ENCODE data around the gene GALT. TPM values are rescaled to one million over a fixed set of nuclear protein-coding genes. Genes with fewer than 3 reads are reported as not detected.

Gene GALT
- polyA plus RNA-seq, 1 donor = 83.9 TPM

DNA sequence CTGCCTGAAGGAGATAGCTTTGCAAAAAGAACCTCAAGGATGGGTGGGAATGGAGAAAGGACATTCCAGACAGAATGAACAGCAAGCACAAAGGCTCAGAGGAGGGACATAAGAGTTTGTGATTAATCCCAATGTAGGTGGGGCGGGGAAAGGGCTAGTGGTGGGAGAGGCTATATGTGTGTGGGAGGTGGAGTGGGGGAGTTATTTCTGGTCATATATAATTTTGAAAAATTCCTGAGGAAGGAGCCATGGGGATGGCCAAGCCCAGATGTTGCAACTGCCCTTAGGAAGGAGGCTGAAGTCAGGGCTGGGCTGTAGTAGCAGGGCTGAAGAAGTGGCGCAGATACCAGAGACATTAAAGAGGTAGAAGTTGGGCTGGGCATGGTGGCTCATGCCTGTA lies 29.4 kb downstream of the GALT start:
- H3K27ac ChIP-seq (ENCODE audit: low read length) = no peak overlapping the region
- 89% methylated on average over 1 of the region's 2 CpGs for WGBS (ENCODE audit: insufficient coverage, low lambda C conversion rate)
- H3K9me3 ChIP-seq (ENCODE audit: control insufficient read depth, low read depth, low read length) = no peaks in the 10 kb centered on the region
- no peaks in the 10 kb centered on the region for H3K27me3 ChIP-seq (ENCODE audit: control insufficient read depth, insufficient read depth, low read length)
- no peak for DNase-seq
- H3K4me1 ChIP-seq (ENCODE audit: control insufficient read depth, insufficient read depth, low read length) = no peaks in the 10 kb centered on the region
- no peak overlapping the region for H3K4me3 ChIP-seq (ENCODE audit: low read length)
- H3K36me3 ChIP-seq (ENCODE audit: control insufficient read depth, insufficient read depth, low read length) = no peaks in the 10 kb centered on the region

DNA sequence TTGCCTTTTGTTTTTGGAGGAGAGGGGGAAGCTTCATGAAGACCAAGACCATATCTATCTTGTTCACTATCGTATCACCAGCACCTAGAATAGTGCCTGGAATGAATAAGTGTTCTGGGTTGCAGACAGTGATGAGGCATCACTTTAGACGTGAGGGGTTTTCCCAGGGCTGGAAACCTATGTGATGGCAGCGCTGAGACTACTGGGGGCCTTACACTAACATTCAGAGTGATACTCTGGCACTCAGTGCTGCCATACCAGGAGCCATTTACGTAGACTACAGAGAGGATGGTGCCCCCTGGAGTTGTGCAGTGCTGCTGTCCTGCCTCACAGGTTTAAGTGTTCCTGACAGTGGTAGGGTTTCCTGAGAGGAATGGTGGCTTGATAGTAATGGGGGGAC lies 37.7 kb downstream of the GALT start:
- no CpG with 5 or more reads among the region's 4 CpGs for WGBS (ENCODE audit: insufficient coverage, low lambda C conversion rate)
- Histone ChIP-seq H3K4me3 (ENCODE audit: low read length) (no peak overlapping the region), H3K4me1 (ENCODE audit: control insufficient read depth, insufficient read depth, low read length) (no peaks in the 10 kb centered on the region), H3K27ac (ENCODE audit: low read length) (no peak overlapping the region), H3K9me3 (ENCODE audit: control insufficient read depth, low read depth, low read length) (no peaks in the 10 kb centered on the region), H3K27me3 (ENCODE audit: control insufficient read depth, insufficient read depth, low read length) (no peaks in the 10 kb centered on the region), H3K36me3 (ENCODE audit: control insufficient read depth, insufficient read depth, low read length) (no peaks in the 10 kb centered on the region)
- DNase-seq = no peak

DNA sequence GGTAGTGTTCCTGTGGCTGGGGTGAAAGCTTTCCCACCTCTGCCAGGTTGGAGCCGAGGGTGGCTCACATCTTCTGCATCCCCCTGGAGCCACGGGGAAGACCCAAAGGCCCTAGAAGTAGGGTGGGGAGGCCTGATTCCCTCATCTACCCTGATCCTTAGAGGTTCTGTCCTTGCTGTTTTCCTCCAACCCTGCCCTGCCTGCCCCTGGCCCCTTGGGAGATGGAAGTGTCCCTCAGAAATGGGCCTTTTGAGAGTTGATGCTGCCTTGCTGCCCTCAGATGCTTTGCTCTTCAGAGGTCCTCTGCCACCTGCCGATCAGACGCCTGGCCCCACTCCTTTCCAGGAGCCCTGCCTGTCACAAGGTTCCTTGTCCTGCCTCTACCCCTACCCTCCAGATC lies 38.3 kb downstream of the GALT start:
- Histone ChIP-seq H3K36me3 (ENCODE audit: control insufficient read depth, insufficient read depth, low read length) (no peaks in the 10 kb centered on the region), H3K4me1 (ENCODE audit: control insufficient read depth, insufficient read depth, low read length) (no peaks in the 10 kb centered on the region), H3K9me3 (ENCODE audit: control insufficient read depth, low read depth, low read length) (no peaks in the 10 kb centered on the region), H3K27ac (ENCODE audit: low read length) (no peak overlapping the region), H3K27me3 (ENCODE audit: control insufficient read depth, insufficient read depth, low read length) (no peaks in the 10 kb centered on the region), H3K4me3 (ENCODE audit: low read length) (no peak overlapping the region)
- WGBS (ENCODE audit: insufficient coverage, low lambda C conversion rate) = no CpG with 5 or more reads among the region's 4 CpGs
- DNase-seq = no peak

DNA sequence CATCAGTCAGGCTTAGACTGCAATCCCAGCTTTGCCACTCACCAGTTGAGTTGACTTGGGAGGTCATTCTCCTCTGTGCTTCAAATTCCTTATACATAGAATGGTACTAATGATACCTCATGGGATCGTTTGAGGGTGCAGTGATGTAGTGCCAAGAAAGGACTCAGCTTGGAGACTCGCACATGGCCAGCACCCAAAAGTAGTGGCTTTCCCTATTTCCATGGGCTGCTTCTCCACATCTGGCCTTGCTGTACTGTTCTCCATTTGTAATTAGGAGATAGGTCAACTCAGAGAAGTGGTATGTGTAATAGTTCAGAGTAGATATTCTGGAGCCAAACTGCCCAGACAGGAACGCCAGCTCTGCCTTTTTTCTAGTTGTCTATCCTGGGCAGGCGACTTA lies 39.1 kb downstream of the GALT start:
- DNase-seq = no peak
- Histone ChIP-seq H3K27me3 (ENCODE audit: control insufficient read depth, insufficient read depth, low read length) (no peaks in the 10 kb centered on the region), H3K9me3 (ENCODE audit: control insufficient read depth, low read depth, low read length) (no peaks in the 10 kb centered on the region), H3K36me3 (ENCODE audit: control insufficient read depth, insufficient read depth, low read length) (no peaks in the 10 kb centered on the region), H3K27ac (ENCODE audit: low read length) (no peak overlapping the region), H3K4me3 (ENCODE audit: low read length) (no peak overlapping the region), H3K4me1 (ENCODE audit: control insufficient read depth, insufficient read depth, low read length) (no peaks in the 10 kb centered on the region)
- no CpG with 5 or more reads among the region's 4 CpGs for WGBS (ENCODE audit: insufficient coverage, low lambda C conversion rate)

DNA sequence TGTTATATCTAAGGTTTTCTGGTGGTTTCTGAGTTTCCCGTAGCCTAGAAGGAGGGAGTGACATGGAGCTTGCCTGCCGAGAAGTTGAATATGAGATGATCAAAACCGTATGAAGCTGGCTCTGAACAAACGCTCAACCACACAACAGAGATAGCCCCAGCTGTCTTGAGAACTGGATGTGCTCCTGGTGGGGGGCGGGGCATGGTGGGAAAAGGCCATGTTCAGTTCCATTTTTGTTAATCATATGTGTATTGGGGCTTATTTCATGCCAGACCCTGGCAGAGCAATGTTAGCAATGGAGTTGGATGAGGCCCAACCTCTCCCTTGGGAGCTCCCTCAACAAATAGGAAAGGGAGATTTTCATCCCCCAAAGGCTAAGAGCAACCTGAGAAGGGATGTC lies 39.8 kb downstream of the GALT start:
- no peak for DNase-seq
- Histone ChIP-seq H3K9me3 (ENCODE audit: control insufficient read depth, low read depth, low read length) (no peaks in the 10 kb centered on the region), H3K36me3 (ENCODE audit: control insufficient read depth, insufficient read depth, low read length) (no peaks in the 10 kb centered on the region), H3K27ac (ENCODE audit: low read length) (no peak overlapping the region), H3K4me3 (ENCODE audit: low read length) (no peak overlapping the region), H3K4me1 (ENCODE audit: control insufficient read depth, insufficient read depth, low read length) (no peaks in the 10 kb centered on the region), H3K27me3 (ENCODE audit: control insufficient read depth, insufficient read depth, low read length) (no peaks in the 10 kb centered on the region)
- WGBS (ENCODE audit: insufficient coverage, low lambda C conversion rate) = no CpG with 5 or more reads among the region's 5 CpGs

DNA sequence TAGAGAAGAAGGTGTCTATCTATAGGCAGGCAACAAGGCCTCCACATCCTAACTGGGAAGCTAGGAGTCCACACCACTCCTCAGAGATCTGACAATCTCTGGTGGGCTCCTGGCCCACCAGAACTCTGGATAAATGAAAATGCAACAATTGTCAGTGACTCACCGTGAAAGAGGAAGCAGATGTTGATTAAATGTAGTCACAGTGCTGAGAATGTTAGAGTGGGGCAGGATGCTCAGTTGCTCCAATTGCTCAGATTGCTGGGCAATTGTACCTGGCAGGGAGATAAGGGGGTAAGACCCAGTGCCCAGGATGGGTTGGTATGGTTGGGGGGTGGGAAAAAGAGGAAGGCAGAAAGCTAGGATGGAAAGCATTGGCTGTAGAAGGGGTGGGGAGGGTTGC lies 40.3 kb downstream of the GALT start:
- no peak overlapping the region for H3K4me3 ChIP-seq (ENCODE audit: low read length)
- no CpG with 5 or more reads among the region's 1 CpG for WGBS (ENCODE audit: insufficient coverage, low lambda C conversion rate)
- no peaks in the 10 kb centered on the region for H3K36me3 ChIP-seq (ENCODE audit: control insufficient read depth, insufficient read depth, low read length)
- no peak for DNase-seq
- no peaks in the 10 kb centered on the region for H3K9me3 ChIP-seq (ENCODE audit: control insufficient read depth, low read depth, low read length)
- H3K27me3 ChIP-seq (ENCODE audit: control insufficient read depth, insufficient read depth, low read length) = no peaks in the 10 kb centered on the region
- H3K27ac ChIP-seq (ENCODE audit: low read length) = no peak overlapping the region
- H3K4me1 ChIP-seq (ENCODE audit: control insufficient read depth, insufficient read depth, low read length) = no peaks in the 10 kb centered on the region

DNA sequence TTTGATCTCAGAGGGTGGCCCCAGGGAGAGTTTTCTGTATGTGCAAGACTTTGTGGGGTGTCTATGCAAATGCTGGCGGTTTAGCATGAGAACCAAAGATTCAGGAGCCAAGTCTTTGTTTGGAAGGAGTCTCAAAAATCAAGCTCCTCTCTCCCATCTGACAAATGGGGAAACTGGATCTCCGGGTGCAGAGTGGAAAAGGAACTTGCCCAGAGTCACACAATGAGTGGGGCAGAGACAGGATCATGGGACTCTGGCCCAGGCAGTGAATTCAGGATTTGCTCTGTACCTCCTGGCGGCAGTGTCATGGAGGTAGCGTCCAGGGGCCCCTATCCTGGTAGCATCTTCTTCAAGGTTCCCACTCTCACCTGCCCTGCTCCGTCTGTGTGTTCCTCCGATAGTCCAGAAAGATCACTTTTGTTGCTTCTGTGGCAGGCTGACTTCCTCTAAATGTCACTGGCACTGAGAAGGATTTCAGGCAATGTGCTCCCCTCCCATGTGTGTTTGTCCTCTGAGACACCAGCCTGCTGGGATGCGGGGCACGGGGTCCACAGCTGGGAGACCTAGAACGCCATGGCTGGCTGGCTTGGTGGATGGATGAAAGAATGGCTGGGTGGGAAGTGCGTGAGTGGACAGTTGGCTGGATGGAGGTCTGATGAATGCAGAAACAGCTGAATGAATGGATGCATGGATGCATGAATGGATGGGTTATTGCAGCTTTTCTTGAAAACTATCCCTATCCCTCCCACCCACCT lies 41.0 kb downstream of the GALT start:
- DNase-seq = no peak
- Histone ChIP-seq H3K36me3 (ENCODE audit: control insufficient read depth, insufficient read depth, low read length) (no peaks in the 10 kb centered on the region), H3K9me3 (ENCODE audit: control insufficient read depth, low read depth, low read length) (no peaks in the 10 kb centered on the region), H3K4me1 (ENCODE audit: control insufficient read depth, insufficient read depth, low read length) (no peaks in the 10 kb centered on the region), H3K27ac (ENCODE audit: low read length) (no peak overlapping the region), H3K4me3 (ENCODE audit: low read length) (no peak overlapping the region), H3K27me3 (ENCODE audit: control insufficient read depth, insufficient read depth, low read length) (no peaks in the 10 kb centered on the region)
- no CpG with 5 or more reads among the region's 10 CpGs for WGBS (ENCODE audit: insufficient coverage, low lambda C conversion rate)

DNA sequence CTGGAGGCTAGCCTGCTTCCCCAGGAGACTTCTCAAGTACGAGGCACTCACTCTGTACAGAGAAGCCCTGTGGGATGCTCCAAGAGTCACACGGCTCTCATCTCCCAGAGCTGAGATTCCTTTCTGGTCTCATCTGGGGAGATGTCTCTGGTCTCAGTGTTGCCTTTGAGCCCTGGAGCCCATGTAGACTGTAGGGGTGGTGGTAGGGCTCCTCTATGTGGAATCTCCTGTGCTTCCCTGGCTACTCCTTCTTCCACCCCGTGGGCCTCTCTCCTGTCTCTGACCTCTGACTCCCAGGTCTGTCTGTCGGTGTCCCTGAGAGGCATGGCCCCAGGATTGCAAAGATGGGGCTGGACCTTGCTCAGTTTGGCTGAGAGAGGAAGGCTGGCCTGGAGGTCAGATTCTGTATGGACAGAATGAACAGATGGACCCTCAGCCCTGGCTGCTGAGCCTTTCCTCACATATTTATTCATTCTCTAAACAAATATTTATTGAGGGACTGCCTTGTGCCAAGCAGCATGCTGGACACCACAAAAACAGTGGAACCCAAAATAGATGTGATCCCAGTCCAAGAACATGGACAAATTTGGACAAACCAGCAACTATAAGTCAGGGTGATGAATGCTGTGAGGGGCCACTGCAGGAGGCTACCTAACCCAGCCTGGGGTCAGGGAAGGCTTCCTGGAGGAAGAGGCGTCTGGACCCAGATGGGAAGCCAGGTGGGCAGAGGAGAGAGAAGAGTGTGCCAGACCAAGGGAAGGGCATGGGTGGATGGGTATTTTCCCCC lies 42.0 kb downstream of the GALT start:
- Histone ChIP-seq H3K36me3 (ENCODE audit: control insufficient read depth, insufficient read depth, low read length) (no peaks in the 10 kb centered on the region), H3K9me3 (ENCODE audit: control insufficient read depth, low read depth, low read length) (no peaks in the 10 kb centered on the region), H3K4me3 (ENCODE audit: low read length) (no peak overlapping the region), H3K27me3 (ENCODE audit: control insufficient read depth, insufficient read depth, low read length) (no peaks in the 10 kb centered on the region), H3K27ac (ENCODE audit: low read length) (no peak overlapping the region), H3K4me1 (ENCODE audit: control insufficient read depth, insufficient read depth, low read length) (no peaks in the 10 kb centered on the region)
- DNase-seq = no peak
- no CpG with 5 or more reads among the region's 5 CpGs for WGBS (ENCODE audit: insufficient coverage, low lambda C conversion rate)

DNA sequence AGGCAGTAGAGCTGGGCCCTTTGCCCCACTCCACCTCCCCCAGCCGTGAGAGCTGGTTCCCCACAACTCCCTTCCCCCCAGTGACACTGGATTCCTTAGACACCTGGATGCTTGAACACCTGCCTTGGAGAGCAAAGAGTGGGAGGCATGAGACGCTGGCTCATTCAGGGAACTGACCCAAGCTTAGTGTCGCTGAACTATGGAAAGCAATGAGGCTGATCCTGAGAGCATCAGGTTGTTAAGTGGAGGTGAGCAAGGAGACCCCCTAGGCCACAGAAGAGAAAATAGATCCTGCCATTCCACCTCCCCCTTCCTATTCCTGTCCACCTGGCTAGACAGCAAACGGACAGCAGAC lies 42.6 kb downstream of the GALT start:
- Histone ChIP-seq H3K4me3 (ENCODE audit: low read length) (no peak overlapping the region), H3K9me3 (ENCODE audit: control insufficient read depth, low read depth, low read length) (no peaks in the 10 kb centered on the region), H3K36me3 (ENCODE audit: control insufficient read depth, insufficient read depth, low read length) (no peaks in the 10 kb centered on the region), H3K27me3 (ENCODE audit: control insufficient read depth, insufficient read depth, low read length) (no peaks in the 10 kb centered on the region), H3K27ac (ENCODE audit: low read length) (no peak overlapping the region), H3K4me1 (ENCODE audit: control insufficient read depth, insufficient read depth, low read length) (no peaks in the 10 kb centered on the region)
- WGBS (ENCODE audit: insufficient coverage, low lambda C conversion rate) = no CpG with 5 or more reads among the region's 4 CpGs
- no peak for DNase-seq

DNA sequence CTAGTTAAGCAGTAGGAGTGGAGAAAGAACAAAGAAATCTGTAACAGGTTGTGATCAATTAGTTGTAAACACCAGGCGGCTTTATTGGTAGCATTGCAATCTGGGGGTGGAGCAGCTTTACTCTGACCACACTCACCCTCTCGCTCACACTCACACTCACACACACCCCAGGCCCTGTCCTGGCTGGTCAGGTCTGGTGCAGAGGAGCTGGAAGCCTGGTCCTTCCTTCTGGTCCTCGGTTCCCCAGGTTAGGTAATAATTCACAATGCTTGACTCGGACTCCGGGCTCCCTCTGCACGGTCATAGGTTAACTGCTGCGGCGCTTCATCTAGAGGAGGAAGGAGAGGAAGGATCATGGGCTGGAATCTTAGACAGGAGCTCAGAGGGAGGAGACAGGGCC lies 43.0 kb downstream of the GALT start:
- no peaks in the 10 kb centered on the region for H3K27me3 ChIP-seq (ENCODE audit: control insufficient read depth, insufficient read depth, low read length)
- no peak for DNase-seq
- H3K9me3 ChIP-seq (ENCODE audit: control insufficient read depth, low read depth, low read length) = no peaks in the 10 kb centered on the region
- H3K36me3 ChIP-seq (ENCODE audit: control insufficient read depth, insufficient read depth, low read length) = no peaks in the 10 kb centered on the region
- H3K4me3 ChIP-seq (ENCODE audit: low read length) = no peak overlapping the region
- no CpG with 5 or more reads among the region's 8 CpGs for WGBS (ENCODE audit: insufficient coverage, low lambda C conversion rate)
- H3K27ac ChIP-seq (ENCODE audit: low read length) = no peak overlapping the region
- no peaks in the 10 kb centered on the region for H3K4me1 ChIP-seq (ENCODE audit: control insufficient read depth, insufficient read depth, low read length)

Measured in large intestine (tissue), 3 donors.